GM19099 (cell line): ENCODE results near the gene BAG3.

Experiments
- POLR2A ChIP-seq: IDR thresholded peaks from 3 replicates; pipeline ENCODE4 v1.6.1; 2011; ENCODE audit warnings: low read depth; ENCODE audit not compliant: insufficient read length; ENCODE audit errors: extremely low read depth

The BAG3 gene

DNA sequence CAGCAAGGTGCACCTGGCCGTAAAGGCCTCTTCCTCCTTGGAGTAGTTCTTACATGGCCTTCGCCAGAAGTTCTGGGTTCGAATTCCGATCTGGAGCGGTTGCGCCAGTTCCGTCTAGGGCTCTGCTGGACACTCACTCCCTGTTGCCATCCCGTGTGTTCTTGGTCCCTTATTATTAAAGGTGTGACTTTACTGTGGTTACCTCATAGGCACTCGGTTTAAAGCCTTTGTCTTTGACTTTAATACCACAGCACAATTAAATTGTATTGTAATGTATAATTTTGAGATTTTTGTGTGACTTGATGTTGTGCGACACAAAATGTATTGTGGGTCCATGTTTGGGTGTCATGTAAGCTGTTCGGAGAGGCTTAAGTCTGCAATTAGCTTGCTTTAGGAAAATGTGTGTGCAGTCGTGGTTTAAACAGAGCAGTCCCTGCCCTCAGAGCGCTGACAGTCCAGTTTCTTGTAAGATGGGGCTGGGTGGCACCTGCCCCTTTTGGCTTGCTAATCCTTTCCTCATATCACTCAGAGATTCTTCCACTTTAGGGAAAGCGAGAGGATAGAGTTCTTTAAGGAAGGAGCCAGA lies 75.6 kb downstream of the BAG3 start:
- no peak for TF ChIP-seq POLR2A
